Epithelial cell of esophagus (primary cell): Measurements from ENCODE around the gene PIGX.

ENCODE experiments used
- DNase-seq: peaks from one replicate; pipeline ENCODE4 v3.0.0; 2010; ENCODE audit warnings: low read depth
- H3K4me3 ChIP-seq: 2 replicates; pipeline ENCODE4 v1.5.1; 2011; ENCODE audit warnings: mild to moderate bottlenecking, low read length, control low read depth
- TF ChIP-seq, protein P1 (sequence below): IDR thresholded peaks from 2 replicates; pipeline ENCODE4 v1.5.1; 2011; ENCODE audit warnings: low read depth, mild to moderate bottlenecking, low read length, control low read depth, inconsistent platforms; ENCODE audit not compliant: insufficient read depth; ENCODE audit errors: missing control alignments

Gene PIGX

DNA sequence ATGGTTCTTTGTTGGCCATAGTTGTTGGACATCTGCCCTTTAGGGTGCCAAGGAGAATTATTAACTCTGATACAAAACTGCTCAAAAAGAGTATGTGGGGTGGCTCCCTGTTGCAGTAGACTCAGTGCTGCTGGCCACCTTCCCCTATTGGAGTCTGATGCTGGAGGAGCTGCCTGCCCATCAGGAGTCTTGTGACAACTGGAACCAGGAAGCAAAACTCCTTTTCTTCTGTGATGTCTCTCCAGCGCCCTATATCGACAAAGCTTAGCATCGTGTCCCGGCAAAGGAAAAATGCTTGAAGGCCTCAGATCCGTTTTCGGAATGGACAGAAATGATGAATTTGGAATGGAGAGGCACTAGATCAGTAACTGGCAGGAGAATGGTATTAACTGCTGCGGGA is 51.0 kb downstream of the PIGX start:
- TF ChIP-seq, protein P1, sequence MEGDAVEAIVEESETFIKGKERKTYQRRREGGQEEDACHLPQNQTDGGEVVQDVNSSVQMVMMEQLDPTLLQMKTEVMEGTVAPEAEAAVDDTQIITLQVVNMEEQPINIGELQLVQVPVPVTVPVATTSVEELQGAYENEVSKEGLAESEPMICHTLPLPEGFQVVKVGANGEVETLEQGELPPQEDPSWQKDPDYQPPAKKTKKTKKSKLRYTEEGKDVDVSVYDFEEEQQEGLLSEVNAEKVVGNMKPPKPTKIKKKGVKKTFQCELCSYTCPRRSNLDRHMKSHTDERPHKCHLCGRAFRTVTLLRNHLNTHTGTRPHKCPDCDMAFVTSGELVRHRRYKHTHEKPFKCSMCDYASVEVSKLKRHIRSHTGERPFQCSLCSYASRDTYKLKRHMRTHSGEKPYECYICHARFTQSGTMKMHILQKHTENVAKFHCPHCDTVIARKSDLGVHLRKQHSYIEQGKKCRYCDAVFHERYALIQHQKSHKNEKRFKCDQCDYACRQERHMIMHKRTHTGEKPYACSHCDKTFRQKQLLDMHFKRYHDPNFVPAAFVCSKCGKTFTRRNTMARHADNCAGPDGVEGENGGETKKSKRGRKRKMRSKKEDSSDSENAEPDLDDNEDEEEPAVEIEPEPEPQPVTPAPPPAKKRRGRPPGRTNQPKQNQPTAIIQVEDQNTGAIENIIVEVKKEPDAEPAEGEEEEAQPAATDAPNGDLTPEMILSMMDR, result no peak
- H3K4me3 ChIP-seq, result no peak overlapping the region
- DNase-seq, result no peak

- H3K4me3 ChIP-seq, result no peak overlapping the region
- TF ChIP-seq, protein P1, result no peak
- DNase-seq, result no peak
Measured at GRCh38 chr3:196765454-196765853, 53.3 kb downstream of the PIGX start.

GRCh38 chr3:196771067-196771466 is 58.9 kb downstream of the PIGX start:
- TF ChIP-seq, protein P1, result no peak
- no peak overlapping the region for H3K4me3 ChIP-seq
- no peak for DNase-seq

- TF ChIP-seq, protein P1, result no peak
Measured at GRCh38 chr3:196772102-196772501, 59.9 kb downstream of the PIGX start.

GRCh38 chr3:196772897-196773296 is 60.7 kb downstream of the PIGX start:
- DNase-seq, result no peak
- TF ChIP-seq, protein P1, result no peak
- H3K4me3 ChIP-seq, result no peak overlapping the region

More at GRCh38 chr3:196772102-196772501, 59.9 kb downstream of the PIGX start:
- DNase-seq, result no peak
- H3K4me3 ChIP-seq, result no peak overlapping the region

- TF ChIP-seq, protein P1, result no peak
- peak; percentile 68 for DNase-seq
- H3K4me3 ChIP-seq, result no peak overlapping the region
Measured at GRCh38 chr3:196774191-196774820, 62.1 kb downstream of the PIGX start.

DNA sequence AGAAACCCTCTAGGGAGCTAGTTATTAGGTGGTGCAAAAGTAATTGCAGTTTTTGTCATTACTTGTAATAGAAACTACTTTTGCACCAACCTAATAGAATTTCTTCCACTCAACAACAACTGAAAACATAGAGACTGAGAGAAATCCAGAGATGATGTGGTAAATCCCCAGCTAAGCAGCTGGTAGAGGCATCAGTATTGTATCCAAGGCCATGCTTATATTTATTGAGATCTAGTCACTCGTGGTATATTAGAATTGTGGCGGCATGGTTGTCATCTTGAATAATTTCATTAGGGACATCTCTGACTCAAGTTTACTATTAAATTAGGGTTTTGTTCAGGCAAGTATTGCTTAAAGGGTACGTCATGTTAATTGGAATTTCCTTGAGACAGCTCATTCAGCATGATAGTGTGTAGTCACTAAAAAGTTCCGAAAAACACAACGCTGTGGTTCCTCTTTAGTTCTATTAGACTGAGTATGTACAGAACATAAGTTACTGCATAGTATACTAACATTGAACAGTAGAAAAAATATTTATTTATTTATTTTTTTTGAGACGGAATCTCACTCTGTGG is 62.8 kb downstream of the PIGX start:
- TF ChIP-seq, protein P1, result no peak
- peak; percentile 88 for DNase-seq

More for the DNA sequence above, 62.8 kb downstream of the PIGX start:
- no peak overlapping the region for H3K4me3 ChIP-seq
